Epithelial cell of esophagus (primary cell): Measurements from ENCODE around the gene RAB6C.
"Not testable (repeated sequence)": the region's sequence is repeated elsewhere in the genome, so short reads cannot be mapped to it uniquely, and the experiment has no call there.

ENCODE experiments used
- DNase-seq: peaks from one replicate; pipeline ENCODE4 v3.0.0; 2010; ENCODE audit warnings: low read depth
- H3K4me3 ChIP-seq: 2 replicates; pipeline ENCODE4 v1.5.1; 2011; ENCODE audit warnings: mild to moderate bottlenecking, low read length, control low read depth
- TF ChIP-seq, protein P1 (sequence below): IDR thresholded peaks from 2 replicates; pipeline ENCODE4 v1.5.1; 2011; ENCODE audit warnings: low read depth, mild to moderate bottlenecking, low read length, control low read depth, inconsistent platforms; ENCODE audit not compliant: insufficient read depth; ENCODE audit errors: missing control alignments

RAB6C gene

DNA sequence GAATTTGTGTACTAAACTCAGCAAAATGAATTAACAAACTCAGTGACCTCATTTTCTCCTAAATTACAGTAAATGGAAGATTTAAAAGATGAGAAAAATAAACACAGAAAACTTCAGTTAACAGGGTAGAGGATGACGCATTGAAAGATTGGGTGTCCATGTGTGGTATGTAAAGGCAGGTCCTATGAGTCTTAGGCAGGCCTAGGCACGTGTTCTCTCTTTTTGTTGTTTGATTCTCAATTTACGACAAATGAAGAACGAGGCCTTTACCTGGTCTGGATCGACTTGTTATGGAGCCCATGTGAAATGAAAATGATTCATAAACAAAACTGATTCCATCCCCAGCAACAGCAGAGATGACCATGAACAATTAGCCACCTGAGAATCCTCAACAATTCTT, 37.2 kb downstream of the RAB6C start:
- peak; percentile 46 for DNase-seq
- not testable (repeated sequence) for H3K4me3 ChIP-seq

DNA sequence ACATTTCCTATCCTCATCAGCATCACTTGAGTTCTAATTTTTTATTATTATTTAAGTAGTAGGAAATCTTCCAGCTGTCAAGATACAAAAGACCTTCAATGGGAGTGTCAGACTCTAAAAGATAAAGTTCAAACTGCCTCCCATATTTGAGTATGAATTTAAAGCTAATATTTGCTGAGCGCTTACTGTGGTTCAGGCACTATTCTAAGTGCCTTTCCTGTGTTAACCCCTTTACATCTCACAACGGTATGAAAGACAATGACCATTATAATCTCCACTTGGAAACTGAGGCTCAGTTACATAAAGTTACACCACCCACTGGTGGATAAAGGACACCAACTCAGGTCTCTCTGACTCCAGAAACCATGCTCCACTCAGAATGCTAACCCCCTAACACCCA, 39.9 kb downstream of the RAB6C start:
- H3K4me3 ChIP-seq, result no peak overlapping the region
- TF ChIP-seq, protein P1, sequence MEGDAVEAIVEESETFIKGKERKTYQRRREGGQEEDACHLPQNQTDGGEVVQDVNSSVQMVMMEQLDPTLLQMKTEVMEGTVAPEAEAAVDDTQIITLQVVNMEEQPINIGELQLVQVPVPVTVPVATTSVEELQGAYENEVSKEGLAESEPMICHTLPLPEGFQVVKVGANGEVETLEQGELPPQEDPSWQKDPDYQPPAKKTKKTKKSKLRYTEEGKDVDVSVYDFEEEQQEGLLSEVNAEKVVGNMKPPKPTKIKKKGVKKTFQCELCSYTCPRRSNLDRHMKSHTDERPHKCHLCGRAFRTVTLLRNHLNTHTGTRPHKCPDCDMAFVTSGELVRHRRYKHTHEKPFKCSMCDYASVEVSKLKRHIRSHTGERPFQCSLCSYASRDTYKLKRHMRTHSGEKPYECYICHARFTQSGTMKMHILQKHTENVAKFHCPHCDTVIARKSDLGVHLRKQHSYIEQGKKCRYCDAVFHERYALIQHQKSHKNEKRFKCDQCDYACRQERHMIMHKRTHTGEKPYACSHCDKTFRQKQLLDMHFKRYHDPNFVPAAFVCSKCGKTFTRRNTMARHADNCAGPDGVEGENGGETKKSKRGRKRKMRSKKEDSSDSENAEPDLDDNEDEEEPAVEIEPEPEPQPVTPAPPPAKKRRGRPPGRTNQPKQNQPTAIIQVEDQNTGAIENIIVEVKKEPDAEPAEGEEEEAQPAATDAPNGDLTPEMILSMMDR, result no peak
- no peak for DNase-seq

DNA sequence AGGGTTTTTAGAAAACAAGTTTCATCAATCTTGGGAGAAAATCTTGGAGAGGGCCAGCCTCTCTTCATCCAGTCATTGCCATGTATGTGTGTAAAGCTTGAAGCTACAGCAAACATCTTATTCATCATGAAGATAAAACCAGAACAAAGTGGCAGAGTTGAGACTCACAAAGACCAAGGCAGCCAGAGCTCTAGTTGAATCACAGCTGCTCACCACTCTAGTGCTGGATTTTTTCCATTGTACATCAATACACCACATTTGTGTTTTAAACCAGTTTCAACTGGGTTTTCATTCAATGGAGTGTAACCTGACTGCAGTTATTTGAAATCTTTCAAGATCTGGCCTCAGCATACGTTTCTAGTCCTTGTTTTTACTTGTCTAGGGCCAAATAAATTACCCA, 40.6 kb downstream of the RAB6C start:
- H3K4me3 ChIP-seq, DNase-seq: not testable (repeated sequence)

DNA sequence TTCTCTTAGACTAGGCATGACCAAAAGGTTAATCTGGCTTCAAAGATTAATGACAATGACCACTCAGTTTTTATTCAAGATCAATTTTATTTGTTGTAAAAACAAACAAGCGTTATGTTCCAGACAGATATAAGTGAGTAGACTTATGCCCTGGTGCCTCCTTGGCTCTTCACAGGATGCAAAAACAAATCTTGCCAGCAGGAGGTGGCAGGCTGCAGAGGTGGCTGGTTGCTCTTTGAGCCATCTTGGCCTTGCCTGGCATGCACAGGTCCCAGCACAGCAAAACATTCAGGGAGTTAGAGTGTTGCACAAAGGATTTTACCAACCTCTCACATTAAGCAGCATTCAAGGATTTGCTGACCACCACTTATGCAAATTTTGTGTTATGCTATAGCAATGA, 46.5 kb downstream of the RAB6C start:
- DNase-seq, result peak; percentile 7
- H3K4me3 ChIP-seq, result not testable (repeated sequence)
